GM19452 (cell line): ENCODE data around the gene NHERF1.

ENCODE experiments used
- ATAC-seq: cut with Tn5 transposase; IDR thresholded peaks from one replicate; pipeline ENCODE4 v1.9.1; 2021; ENCODE audit not compliant: unreplicated experiment

The NHERF1 gene

DNA sequence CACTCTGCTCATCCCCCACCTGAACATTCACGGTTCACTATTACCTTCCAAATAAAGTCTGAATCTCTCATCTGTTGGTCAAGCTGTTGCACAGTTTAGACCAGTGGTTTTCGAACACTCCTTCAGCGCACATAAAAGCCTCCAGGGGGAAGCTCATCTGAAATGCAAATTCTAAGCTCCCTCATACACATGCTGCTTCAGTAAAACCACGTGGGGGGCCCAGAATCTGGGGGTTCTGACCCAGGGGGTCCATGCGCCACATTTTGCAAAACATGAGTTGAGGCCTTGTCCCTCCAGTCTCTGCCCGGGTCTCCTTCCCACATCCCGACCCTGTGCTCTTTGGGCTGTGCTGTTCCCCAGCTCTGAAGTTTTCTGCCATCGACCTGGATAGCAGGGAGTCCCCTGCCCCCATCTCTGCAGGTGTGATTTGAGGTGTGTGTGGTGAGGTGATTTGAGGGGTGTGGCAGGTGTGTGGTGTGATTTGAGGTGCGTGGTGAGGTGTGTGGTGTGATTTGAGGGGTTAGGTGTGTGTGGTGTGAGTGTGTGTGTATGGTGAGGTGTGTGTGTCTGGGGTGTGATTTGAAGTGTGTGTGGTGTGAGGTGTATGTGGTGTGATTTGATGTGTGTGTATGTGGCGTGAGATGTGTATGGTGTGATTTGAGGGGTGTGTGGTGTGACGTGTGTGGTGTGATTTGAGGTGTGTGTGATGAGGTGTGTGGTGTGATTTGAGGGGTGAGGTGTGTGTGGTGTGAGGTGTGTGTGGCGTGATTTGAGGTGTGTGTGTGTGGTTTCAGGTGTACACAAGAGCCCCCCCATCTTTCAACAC lies 16.2 kb upstream of the NHERF1 start:
- ATAC-seq = no peak

DNA sequence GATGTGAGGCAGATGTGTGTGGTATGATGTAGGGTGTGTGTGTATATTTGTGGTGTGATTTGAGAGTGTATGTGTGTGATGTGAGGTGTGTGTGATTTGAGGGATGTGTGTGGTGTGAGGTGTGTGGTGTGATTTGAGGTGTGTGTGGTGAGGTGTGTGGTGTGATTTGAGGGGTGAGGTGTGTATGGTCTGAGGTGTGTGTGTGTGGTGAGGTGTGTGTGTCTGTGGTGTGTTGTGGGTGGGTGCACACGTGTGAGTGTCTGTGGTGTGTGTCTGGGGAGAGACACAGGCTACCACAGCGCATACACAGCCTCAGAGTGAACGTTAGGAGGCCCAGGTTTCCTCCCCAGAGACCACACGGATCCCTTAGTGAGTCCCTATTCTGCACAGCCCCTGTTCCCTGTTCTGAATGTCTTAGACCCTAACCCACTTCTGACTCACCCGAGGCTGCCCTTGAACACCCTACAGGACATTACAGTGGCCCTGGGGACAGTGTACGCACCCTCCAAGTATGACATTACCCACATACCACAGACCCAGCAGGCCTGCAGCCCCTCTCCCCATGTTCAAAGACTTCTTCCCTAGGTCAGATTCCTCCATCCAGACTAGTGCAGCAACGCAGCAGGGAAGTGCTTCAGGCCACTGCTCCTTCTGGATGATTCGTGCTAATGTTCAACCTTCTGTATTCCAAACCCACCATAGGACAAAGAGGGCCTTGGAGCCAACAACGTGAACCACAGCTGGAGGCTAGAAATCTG lies 14.9 kb upstream of the NHERF1 start:
- ATAC-seq = no peak

DNA sequence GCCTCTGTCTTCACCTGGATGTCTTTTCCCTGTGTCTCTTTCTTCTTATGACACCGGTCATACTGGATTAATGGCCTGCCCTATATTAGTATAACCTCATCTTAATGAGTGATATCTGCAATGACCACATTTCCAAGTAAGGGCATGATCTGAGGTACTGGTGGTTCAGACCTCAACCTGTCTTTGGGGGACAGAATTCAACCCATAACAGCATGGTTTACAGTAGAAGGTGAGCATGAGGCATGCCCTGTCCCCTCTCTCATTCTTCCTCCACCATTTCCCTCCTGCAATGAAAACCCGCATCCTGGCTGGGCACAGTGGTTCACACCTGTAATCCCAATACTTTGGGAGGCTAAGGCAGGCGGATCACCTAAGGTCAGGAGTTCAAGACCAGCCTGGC lies 14.2 kb upstream of the NHERF1 start:
- ATAC-seq = no peak

DNA sequence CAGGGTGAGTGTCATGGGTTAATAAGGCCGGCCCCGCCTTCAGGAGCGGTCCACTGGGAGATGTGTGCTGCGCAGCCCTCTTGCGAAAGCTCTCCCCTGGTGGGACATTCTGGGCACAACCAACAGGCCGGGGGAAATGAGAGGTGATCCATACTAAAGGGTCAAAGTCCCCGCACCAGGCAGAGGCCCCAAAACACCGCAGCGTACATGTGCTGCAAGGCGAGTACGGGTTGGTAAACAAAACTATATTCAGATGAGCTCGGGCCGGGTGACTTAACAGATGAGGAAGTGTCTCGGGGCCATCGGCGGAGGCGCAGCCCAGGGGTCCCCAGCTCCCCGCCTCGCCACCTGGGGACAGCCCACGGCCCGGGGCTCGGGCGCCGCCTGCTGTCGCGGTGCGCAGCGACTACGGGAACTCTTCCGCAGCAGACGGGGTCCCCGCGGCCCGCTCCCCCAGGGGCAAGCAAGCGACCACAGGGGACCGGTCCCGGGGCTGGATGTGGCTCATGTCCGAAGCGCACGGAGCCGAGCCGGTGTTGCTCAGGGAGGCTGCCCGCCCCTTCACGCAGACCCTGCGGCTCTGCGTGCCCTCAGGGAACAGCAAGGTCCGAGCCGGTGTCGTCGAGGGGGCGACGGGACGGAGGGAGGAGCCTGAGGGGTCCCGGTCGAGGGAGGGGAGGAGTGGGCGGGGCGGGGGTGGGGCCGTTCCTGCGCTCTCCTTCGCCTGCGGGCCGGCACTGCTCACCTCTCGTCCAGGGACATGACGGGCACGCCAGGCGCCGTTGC lies 11.7 kb upstream of the NHERF1 start, which contains the start of gene RAB37:
Gene RAB37 (plus strand): TSS at position 744 of the 786 bp plus-strand sequence. CDS start 17 bp downstream, at position 761.
- no peak for ATAC-seq

DNA sequence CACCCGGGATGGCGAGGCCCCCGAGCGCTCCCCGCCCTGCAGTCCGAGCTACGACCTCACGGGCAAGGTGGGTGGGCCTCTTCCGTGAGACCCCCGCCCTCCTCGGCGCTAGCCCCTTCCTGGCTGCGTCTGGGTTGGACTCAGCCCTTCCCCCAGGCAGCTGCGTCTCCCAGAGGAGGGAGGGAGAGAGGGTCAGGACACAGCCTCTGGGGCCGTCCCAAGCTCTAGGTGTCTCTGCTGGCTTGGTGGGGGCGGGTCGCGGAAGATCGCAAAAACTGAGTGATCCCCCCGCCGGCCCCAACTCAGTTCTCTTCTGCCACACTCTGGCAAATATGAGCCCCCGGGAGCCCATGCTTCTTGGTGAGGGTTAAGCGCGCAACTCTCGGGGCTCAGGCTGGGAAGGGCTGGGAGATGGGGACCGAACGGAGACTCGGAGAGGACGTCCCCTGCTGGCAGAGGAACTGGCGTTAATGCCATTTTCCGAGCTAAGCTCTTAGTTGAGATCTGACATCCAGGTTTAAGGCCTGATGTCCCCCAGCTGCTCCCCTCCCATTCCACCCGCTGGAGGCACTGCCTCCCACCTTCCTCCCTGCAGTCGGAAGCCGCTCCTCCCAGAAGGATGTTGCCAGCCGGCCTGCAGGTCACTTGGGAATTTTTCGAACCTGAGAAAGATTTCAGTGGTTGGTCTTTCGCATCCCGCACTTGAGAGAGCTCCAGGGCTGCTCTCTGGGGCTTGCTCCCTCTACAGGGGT lies 11.0 kb upstream of the NHERF1 start:
- no peak for ATAC-seq

DNA sequence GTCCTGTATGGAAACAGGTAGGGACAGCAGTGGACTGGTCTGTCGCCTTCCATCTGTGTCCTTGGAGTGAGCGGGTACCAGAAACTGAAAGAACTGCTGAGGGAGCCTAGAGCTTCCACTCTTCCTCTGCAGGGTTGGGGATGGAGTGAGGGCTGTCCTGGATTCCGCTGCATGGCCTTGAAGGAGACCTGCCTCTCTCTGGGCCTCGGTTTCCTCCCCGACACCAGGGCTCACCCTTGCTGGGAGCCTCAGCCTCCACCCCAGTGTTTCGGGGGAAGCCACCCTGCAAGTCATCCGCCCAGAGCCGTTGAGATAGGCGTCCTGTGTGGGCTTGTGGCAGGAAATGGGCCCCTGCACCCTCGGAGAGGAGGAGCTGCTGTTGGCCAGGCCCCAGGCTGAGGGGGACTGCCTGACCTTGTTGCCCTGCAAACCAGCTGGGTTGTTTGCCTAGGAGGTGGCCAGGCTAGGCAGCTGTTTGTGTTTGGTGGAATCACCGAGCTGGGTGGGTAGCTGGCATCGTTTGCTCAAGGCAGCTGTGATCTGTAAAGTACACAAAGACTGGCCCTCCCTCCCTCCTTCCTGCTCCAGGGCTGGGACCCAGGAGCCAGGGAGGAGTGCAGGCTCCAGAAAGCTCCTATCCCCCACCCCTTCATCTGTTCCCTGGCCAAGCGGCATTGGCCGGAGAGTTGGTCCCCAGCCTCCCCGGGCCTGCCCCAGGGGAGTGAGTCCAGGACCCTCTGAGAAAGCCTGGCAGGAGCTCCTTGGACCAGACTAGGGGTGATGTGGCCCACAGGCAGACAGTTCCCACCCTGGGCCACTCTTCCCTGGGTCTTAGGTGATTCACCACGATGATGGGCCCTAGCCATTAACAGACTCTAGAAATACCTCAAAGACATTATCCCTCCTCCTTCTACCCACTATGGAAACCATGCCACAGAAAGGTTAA lies 10.1 kb upstream of the NHERF1 start:
- ATAC-seq = peak; percentile 42

DNA sequence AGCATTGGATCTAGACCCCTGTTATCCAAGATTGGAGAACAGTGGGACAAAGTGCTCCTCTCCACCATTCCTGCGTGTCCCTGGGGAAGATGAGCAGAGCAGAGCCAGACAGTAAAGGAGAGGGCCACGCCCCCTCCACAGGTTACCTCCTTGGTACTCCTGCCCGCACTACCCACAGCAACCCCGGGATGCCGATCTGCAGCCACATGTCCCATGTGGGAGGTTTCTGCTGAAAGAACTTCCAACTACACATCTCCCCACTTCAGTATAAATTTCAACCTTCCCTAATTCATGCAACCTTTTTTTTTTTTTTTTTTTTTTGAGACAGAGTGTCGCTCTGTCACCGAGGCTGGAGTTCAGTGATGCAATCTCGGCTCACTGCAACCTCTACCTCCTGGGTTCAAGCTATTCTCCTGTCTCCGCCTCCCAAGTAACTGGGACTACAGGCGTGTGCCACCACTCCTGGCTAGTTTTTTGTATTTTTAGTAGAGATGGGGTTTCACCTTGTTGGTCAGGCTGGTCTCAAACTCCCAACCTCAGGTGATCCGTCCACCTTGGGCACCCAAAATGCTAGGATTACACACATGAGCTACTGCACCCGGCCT lies 9.1 kb upstream of the NHERF1 start:
- no peak for ATAC-seq

DNA sequence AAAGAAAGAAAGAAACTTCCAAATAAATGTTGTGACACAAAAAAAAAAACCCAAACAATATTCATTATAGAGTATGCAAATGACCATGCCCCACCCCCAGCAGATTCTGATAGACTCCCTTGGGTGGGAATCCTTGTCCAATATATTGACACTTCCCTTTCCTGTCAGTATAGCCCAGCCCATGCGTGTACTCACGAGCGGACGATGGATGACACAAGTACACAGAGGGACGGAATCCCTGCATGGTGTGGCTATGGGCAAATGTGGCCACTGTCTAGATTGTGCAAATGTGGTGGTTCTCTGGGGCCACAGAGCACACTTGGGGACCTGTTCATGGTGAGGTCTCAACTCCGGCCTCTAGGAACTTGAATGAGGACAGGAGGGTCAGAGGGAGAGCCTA lies 8.3 kb upstream of the NHERF1 start:
- no peak for ATAC-seq

DNA sequence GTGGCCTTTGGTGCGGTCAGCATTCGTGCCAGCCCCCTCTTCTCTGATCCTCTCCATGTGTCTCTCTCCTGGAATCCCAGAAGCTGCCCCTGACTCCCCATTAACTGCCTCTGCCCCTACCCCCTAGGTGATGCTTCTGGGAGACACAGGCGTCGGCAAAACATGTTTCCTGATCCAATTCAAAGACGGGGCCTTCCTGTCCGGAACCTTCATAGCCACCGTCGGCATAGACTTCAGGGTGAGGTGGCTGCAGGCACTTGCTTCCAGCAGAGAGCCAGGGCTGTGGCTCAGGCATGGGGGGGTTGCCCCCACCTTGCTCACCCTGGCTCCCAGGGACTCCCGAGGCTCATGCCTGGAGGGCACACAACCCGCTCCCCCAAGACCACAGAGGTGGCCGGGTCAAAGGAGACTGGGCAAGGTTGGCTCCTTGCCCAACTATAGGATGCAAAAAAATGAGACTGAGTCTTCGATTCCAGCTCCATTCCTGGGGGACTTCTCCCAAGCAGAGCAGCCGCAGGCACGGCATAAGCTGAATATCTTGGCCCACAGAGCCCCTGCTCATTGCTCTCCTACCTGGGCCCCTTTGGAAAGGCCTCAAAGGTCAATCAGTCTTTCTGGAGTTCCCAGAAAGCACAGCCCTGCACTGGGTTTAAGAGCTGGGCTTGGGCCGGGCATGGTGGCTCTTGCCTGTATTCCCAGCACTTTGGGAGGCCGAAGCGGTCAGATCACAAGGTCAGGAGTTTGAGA lies 7.6 kb upstream of the NHERF1 start:
- ATAC-seq = no peak

DNA sequence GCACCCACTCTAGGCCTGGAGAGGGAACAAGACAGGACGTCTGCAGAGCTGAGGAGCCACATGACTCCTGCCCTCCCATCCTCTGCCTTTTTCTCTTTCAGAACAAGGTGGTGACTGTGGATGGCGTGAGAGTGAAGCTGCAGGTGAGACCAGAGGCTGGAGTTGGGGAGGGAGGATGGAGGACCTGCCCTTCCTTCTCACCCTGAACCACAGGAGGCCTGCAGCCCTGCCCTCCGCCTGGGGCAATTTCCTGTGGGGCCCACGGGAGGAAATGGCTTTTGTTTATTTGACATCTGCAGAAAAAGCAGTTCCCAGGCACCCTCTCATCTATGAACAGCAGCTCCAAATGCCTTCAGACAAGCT lies 6.3 kb upstream of the NHERF1 start:
- peak; percentile 47 for ATAC-seq

DNA sequence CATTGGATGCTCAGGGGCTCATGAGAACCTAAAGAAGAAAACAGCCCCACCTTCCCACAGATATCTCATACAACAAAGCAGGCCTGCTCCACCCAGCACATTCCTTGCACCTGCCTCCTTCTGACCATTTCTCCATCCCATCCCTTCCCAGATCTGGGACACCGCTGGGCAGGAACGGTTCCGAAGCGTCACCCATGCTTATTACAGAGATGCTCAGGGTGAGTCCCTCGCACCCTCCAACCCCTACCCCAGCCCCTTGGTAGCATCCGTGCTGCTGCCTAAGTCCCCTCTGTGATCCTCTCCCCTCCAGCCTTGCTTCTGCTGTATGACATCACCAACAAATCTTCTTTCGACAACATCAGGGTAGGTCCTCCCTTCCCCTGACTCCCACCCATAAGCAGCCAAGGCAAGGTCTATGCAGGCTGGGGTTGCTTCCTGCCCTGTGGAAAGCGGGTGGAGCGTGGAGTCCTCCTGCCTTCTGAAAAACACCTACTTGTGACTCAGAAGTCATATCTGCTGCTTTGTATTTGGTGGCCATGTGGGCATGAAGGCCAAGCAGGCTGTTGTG lies 5.4 kb upstream of the NHERF1 start:
- ATAC-seq = no peak

DNA sequence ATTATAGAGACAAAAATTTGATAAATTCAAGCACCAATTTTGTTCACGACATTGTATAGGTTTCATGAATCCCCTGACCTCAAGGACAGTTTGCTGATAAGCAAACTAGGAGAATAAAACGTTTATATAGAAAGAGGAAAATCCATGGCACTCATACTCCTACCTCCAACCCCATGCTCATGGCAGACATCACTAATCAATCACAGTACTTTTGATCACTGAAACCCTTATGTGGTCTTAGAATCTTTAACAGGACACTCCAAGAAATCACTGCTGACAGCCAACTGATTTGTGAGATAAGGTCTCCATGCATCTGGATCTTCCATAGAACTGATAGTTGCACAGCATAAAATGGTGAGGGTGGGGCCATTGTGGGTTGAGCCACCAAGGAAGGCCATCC lies 4.7 kb upstream of the NHERF1 start:
- ATAC-seq = no peak

DNA sequence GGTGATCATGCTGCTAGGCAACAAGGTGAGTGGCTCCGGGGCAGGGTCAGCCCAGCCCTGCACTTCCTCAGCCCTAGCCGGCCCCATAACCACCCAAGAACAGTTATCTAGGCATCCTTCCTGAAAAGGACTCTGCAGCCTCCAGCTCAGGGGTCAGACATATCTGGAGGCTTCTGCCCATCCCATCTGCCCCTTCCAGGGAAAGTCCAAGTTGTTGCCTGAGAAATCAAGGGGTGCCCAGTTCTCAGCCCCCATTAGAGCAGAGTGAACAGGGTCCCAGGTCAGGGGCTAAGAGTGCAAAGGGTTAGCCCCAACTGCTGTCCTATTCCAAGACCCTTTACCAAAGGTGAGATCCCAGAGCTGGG lies 4.1 kb upstream of the NHERF1 start:
- no peak for ATAC-seq

DNA sequence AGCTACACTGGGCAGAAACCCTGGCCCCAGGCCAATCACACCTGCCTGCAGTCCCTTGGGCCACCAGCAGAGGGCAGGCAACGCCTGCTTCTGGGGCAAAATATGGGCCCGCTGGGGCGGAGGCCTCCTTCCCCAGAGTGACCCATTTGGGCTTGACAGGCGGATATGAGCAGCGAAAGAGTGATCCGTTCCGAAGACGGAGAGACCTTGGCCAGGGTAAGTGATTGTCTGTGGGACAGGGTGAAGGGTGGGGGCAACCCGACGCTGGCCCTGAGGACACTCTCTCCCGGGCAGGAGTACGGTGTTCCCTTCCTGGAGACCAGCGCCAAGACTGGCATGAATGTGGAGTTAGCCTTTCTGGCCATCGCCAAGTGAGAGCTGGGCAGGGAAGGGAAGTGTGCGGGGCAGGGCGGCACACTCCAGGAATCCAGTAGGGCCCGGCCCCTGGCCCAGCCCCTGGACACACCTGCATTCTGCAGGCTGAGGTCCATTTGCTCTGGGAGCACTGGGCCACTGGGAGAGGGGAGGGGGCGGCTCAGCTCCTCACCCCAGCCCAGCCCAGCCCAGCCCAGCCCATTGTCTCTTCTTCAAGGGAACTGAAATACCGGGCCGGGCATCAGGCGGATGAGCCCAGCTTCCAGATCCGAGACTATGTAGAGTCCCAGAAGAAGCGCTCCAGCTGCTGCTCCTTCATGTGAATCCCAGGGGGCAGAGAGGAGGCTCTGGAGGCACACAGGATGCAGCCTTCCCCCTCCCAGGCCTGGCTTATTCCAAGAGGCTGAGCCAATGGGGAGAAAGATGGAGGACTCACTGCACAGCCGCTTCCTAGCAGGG lies 3.5 kb upstream of the NHERF1 start:
- ATAC-seq = no peak

DNA sequence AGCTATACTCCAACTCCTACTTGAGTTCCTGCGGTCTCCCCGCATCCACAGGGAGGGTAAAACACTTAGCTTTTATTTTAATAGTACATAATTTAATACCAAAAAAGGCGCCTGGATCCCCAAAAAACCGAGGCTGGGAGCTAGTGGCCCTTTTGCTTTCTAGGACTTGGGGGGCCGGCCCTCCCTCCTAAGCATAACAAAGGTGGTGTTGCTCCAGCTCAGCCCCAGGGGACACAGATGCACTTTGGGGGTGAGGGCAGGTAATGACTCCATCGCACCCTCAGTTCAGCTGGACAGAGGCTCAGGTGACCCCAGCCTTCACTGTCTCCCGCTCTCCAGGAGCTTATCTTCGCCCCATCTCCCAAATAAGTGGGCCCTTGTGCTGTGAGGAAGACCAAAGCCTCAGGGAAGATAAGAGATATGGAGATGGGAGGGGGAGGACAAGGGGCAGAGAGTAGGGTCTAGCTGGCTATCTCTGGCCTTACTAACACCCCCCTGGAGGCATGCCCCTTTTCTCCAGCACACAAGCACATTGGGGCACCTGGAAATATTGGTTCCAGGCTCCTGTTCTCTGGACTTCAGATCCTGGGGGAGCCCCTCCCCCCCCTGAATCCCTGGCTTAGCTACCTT lies 2.8 kb upstream of the NHERF1 start:
- ATAC-seq = no peak

DNA sequence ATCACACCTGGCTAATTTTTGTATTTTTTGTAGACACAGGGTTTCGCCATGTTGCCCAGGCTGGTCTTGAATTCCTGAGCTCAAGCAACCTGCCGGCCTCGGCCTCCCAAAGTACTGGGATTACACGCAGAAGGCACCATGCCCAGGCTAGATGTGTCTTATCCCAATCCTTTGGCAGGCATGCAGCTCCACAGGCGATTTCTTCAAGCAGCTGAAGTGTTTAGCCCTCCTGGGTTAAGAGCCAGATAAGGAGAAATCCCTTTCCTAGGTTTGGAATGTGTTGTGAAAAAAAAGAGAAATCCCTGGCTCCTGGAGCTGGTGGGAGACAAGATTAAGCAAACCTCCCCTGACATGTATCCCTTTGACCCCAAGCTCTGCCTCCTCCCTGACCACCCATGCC lies 2.1 kb upstream of the NHERF1 start:
- no peak for ATAC-seq

DNA sequence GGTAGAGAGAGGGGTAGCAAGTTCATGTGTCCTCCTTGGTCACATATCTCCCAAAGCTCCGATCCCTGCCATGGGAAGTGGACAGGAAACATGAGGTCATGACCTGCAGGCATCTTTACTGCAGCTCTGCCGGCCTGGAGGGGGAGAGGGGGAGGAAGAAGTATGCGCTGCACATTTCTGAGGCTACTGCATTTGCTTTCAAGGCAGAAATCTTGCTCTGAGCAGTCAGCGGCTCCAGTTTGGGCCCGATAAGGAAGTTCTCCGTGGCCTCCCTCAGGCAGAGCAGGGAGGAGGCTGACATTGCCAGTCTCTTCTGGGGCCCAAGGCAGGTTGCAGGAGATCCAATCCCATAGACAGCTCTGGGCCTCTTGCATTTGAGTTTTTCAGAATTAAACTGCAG lies 1.5 kb upstream of the NHERF1 start:
- ATAC-seq = no peak
